ENCODE results near the gene ZNF562.

The ZNF562 gene

DNA sequence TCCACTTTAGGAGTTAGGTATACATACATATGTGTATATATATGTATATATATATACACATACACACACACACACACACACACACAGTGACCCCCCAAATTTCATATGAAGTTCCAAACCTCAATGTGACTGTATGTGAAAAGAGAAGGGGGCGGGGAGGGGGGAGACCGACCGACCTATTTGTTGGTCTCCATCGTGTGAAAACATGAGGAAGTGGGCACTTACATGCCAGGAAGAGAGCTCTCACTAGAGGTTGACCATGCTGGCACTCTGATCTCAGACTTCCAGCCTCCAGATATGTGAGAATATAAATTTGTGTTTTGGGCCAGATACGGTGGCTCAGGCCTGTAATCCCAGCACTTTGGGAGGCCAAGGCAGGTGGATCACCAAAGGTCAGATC is 24.6 kb downstream of the ZNF562 start:
- Histone ChIP-seq H3K4me3 (ENCODE audit: low read length) (no peak overlapping the region), H3K9me3 (ENCODE audit: control insufficient read depth, insufficient read depth, low read length) (peaks cover 5% of the 10 kb centered on the region), H3K27ac (ENCODE audit: low read length) (no peak overlapping the region), H3K27me3 (ENCODE audit: control insufficient read depth, insufficient read depth, low read length) (no peaks in the 10 kb centered on the region), H3K4me1 (ENCODE audit: control insufficient read depth, insufficient read depth, low read length) (no peaks in the 10 kb centered on the region), H3K36me3 (ENCODE audit: control insufficient read depth, insufficient read depth, low read length) (peaks cover 11% of the 10 kb centered on the region; the same call in 1 of the 2 replicates)
- no CpG with 5 or more reads among the region's 5 CpGs for WGBS (ENCODE audit: insufficient coverage, insufficient read length)
- DNase-seq (ENCODE audit: low read depth, low spot score): no peak

DNA sequence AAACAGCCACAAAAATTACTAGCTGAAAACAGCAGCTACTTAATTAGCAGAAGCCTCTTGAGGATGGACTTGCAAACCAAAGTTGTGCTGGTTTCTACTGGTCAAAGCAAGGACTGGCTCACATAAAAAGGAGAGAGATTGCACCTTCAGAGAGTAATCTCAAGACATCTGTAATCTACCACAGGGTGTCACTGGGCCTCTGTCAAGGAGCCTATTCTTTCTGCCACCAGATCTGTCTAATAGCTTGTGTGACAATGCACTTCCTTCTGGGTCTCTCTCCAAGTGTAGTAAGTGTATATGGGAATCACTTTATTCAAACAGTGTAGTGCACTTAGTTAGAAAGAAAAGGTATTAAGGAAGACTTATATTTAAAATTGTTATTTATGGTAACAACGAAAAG is 29.4 kb downstream of the ZNF562 start:
- H3K27me3 ChIP-seq (ENCODE audit: control insufficient read depth, insufficient read depth, low read length): no peaks in the 10 kb centered on the region
- no peak for DNase-seq (ENCODE audit: low read depth, low spot score)
- H3K36me3 ChIP-seq (ENCODE audit: control insufficient read depth, insufficient read depth, low read length): no peaks in the 10 kb centered on the region
- no peaks in the 10 kb centered on the region for H3K4me1 ChIP-seq (ENCODE audit: control insufficient read depth, insufficient read depth, low read length)
- no peaks in the 10 kb centered on the region; the same call in 1 of the 2 replicates for H3K9me3 ChIP-seq (ENCODE audit: control insufficient read depth, insufficient read depth, low read length)
- H3K27ac ChIP-seq (ENCODE audit: low read length): no peak overlapping the region
- H3K4me3 ChIP-seq (ENCODE audit: low read length): no peak overlapping the region
- WGBS (ENCODE audit: insufficient coverage, insufficient read length): no CpG with 5 or more reads among the region's 1 CpG

DNA sequence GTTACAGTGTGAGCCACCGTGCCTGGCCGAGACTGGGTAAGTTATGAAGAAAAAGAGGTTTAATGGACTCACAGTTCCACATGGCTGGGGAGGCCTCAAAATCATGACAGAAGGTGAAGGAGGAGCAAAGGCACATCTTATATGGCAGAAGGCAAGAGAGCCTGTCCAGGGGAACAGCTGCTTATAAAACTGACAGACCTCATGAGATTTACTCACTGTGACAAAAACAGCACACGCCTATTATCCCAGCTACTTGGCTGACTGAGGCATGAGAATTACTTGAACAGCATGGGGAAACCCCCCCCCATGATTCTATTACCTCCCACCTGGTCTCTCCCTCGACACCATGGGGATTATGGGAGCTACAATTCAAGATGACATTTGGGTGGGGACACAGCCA is 30.4 kb downstream of the ZNF562 start:
- Histone ChIP-seq H3K9me3 (ENCODE audit: control insufficient read depth, insufficient read depth, low read length) (no peaks in the 10 kb centered on the region; the same call in 1 of the 2 replicates), H3K27me3 (ENCODE audit: control insufficient read depth, insufficient read depth, low read length) (no peaks in the 10 kb centered on the region), H3K36me3 (ENCODE audit: control insufficient read depth, insufficient read depth, low read length) (no peaks in the 10 kb centered on the region), H3K4me1 (ENCODE audit: control insufficient read depth, insufficient read depth, low read length) (no peaks in the 10 kb centered on the region), H3K27ac (ENCODE audit: low read length) (no peak overlapping the region), H3K4me3 (ENCODE audit: low read length) (no peak overlapping the region)
- DNase-seq (ENCODE audit: low read depth, low spot score): no peak
- WGBS (ENCODE audit: insufficient coverage, insufficient read length): no CpG with 5 or more reads among the region's 4 CpGs

DNA sequence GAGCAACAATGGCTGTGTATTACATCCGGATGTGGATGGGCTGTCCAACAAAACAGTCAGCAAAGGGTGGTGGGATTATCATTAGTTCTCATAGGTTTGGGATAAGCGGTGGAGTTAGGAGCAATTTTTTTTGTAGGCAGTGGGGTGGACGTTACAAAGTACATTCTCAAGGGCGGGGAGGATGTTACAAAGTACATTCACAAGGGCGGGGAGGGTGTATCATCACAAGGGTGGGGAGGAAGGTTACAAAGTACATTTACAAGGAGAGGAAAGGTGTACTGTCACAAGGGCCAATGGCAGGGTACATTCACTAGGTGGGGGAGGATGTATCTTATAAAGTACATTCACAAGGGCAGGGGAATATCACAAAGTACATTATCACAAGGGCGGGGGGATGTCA is 33.1 kb downstream of the ZNF562 start:
- no peaks in the 10 kb centered on the region for H3K4me1 ChIP-seq (ENCODE audit: control insufficient read depth, insufficient read depth, low read length)
- no peak for DNase-seq (ENCODE audit: low read depth, low spot score)
- H3K9me3 ChIP-seq (ENCODE audit: control insufficient read depth, insufficient read depth, low read length): no peaks in the 10 kb centered on the region; the same call in 1 of the 2 replicates
- no peak overlapping the region for H3K4me3 ChIP-seq (ENCODE audit: low read length)
- H3K27ac ChIP-seq (ENCODE audit: low read length): no peak overlapping the region
- no CpG with 5 or more reads among the region's 6 CpGs for WGBS (ENCODE audit: insufficient coverage, insufficient read length)
- no peaks in the 10 kb centered on the region for H3K36me3 ChIP-seq (ENCODE audit: control insufficient read depth, insufficient read depth, low read length)
- no peaks in the 10 kb centered on the region for H3K27me3 ChIP-seq (ENCODE audit: control insufficient read depth, insufficient read depth, low read length)

DNA sequence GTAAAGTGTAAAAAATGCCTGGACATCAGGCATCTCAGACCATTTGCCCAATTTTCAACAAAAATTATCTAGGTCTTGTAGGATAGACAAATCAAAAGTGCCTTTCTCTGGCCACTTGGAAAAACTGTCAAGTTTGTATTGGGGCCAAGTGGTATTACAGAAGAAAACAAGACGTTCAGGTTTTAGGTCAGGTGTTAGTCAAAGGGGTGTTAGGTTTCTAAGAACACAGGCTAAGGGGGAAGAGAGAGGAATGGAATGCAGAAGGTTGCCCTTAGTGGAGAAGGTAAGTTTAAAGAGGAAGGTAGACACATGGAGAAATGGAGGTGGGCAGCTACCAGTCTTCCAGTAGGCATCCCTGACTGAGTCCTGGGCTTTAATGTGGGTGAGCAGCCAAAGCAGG is 33.9 kb downstream of the ZNF562 start:
- no peaks in the 10 kb centered on the region for H3K27me3 ChIP-seq (ENCODE audit: control insufficient read depth, insufficient read depth, low read length)
- no peaks in the 10 kb centered on the region for H3K4me1 ChIP-seq (ENCODE audit: control insufficient read depth, insufficient read depth, low read length)
- H3K9me3 ChIP-seq (ENCODE audit: control insufficient read depth, insufficient read depth, low read length): no peaks in the 10 kb centered on the region; the same call in 1 of the 2 replicates
- WGBS (ENCODE audit: insufficient coverage, insufficient read length): no CpG with 5 or more reads among the region's 1 CpG
- no peak overlapping the region for H3K27ac ChIP-seq (ENCODE audit: low read length)
- no peak overlapping the region for H3K4me3 ChIP-seq (ENCODE audit: low read length)
- 0 out of 2 replicates have a peak, but pooled peaks cover under 1% of the 10 kb centered on the region for H3K36me3 ChIP-seq (ENCODE audit: control insufficient read depth, insufficient read depth, low read length)
- DNase-seq (ENCODE audit: low read depth, low spot score): no peak

DNA sequence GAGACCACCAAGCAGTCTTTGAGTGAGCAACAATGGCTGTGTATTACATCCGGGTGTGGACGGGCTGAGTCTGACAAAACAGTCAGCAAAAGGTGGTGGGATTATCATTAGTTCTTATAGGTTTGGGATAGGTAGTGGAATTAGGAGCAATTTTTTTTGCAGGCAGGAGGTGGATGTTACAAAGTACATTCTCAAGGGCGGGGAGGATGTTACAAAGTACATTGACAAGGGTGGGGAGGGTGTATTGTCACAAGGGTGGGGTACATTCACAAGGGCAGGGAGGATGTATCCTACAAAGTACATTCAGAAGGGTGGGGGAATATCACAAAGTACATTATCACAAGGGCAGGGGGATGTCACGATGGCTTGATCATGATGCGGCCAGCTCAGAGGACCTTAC is 38.9 kb downstream of the ZNF562 start:
- Histone ChIP-seq H3K36me3 (ENCODE audit: control insufficient read depth, insufficient read depth, low read length) (peaks cover 17% of the 10 kb centered on the region; the same call in 1 of the 2 replicates), H3K9me3 (ENCODE audit: control insufficient read depth, insufficient read depth, low read length) (no peaks in the 10 kb centered on the region), H3K27ac (ENCODE audit: low read length) (no peak overlapping the region), H3K4me1 (ENCODE audit: control insufficient read depth, insufficient read depth, low read length) (no peaks in the 10 kb centered on the region; the same call in 1 of the 2 replicates), H3K27me3 (ENCODE audit: control insufficient read depth, insufficient read depth, low read length) (no peaks in the 10 kb centered on the region), H3K4me3 (ENCODE audit: low read length) (no peak overlapping the region)
- no peak for DNase-seq (ENCODE audit: low read depth, low spot score)
- WGBS (ENCODE audit: insufficient coverage, insufficient read length): no CpG with 5 or more reads among the region's 5 CpGs

DNA sequence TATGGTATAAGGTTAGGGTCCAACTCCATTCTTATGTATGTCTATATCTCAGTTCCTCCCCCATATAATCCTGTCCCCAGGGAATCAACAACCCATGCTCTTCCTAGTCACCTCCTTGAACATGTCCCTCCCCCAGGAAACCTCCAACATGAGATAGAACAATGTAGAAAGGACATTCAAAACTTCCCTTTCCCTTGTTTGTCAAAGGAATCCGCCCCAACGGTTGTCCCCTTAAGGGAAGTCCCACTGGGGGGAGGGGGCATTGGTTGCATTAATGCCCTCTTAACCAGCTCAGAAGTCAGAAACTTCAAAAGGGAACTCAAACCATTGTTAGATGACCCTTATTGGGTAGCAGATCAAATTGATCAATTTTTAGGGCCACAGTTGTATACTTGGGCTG is 47.0 kb downstream of the ZNF562 start:
- H3K9me3 ChIP-seq (ENCODE audit: control insufficient read depth, insufficient read depth, low read length): no peaks in the 10 kb centered on the region
- no peak overlapping the region for H3K27ac ChIP-seq (ENCODE audit: low read length)
- WGBS (ENCODE audit: insufficient coverage, insufficient read length): no CpG with 5 or more reads among the region's 2 CpGs
- no peak for DNase-seq (ENCODE audit: low read depth, low spot score)
- no peaks in the 10 kb centered on the region for H3K27me3 ChIP-seq (ENCODE audit: control insufficient read depth, insufficient read depth, low read length)
- peaks cover 7% of the 10 kb centered on the region; the same call in 1 of the 2 replicates for H3K36me3 ChIP-seq (ENCODE audit: control insufficient read depth, insufficient read depth, low read length)
- no peak overlapping the region for H3K4me3 ChIP-seq (ENCODE audit: low read length)
- no peaks in the 10 kb centered on the region for H3K4me1 ChIP-seq (ENCODE audit: control insufficient read depth, insufficient read depth, low read length)

DNA sequence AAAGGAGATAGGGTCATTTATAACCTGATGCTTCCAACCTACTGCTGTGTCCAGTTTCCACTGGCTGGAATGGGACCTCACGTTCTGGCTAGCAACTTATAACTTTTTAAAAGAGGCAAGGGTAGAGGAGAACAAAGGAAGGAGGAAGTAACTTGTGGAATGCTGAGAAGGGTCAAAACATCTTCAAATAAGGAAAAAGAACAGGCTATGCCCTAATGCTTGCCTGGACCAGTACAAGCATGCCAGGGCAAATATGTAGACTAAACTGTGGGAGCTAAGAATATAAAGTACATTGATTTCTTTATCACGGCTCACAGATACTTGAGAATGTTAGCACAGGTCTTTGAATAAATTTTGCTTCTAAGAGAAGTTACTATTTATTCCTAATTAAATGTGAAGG is 52.4 kb downstream of the ZNF562 start:
- Histone ChIP-seq H3K9me3 (ENCODE audit: control insufficient read depth, insufficient read depth, low read length) (no peaks in the 10 kb centered on the region), H3K4me3 (ENCODE audit: low read length) (no peak overlapping the region), H3K27me3 (ENCODE audit: control insufficient read depth, insufficient read depth, low read length) (no peaks in the 10 kb centered on the region), H3K27ac (ENCODE audit: low read length) (no peak overlapping the region), H3K36me3 (ENCODE audit: control insufficient read depth, insufficient read depth, low read length) (peaks cover 9% of the 10 kb centered on the region; the same call in 1 of the 2 replicates), H3K4me1 (ENCODE audit: control insufficient read depth, insufficient read depth, low read length) (no peaks in the 10 kb centered on the region)
- DNase-seq (ENCODE audit: low read depth, low spot score): no peak
- no CpG with 5 or more reads among the region's 2 CpGs for WGBS (ENCODE audit: insufficient coverage, insufficient read length)

DNA sequence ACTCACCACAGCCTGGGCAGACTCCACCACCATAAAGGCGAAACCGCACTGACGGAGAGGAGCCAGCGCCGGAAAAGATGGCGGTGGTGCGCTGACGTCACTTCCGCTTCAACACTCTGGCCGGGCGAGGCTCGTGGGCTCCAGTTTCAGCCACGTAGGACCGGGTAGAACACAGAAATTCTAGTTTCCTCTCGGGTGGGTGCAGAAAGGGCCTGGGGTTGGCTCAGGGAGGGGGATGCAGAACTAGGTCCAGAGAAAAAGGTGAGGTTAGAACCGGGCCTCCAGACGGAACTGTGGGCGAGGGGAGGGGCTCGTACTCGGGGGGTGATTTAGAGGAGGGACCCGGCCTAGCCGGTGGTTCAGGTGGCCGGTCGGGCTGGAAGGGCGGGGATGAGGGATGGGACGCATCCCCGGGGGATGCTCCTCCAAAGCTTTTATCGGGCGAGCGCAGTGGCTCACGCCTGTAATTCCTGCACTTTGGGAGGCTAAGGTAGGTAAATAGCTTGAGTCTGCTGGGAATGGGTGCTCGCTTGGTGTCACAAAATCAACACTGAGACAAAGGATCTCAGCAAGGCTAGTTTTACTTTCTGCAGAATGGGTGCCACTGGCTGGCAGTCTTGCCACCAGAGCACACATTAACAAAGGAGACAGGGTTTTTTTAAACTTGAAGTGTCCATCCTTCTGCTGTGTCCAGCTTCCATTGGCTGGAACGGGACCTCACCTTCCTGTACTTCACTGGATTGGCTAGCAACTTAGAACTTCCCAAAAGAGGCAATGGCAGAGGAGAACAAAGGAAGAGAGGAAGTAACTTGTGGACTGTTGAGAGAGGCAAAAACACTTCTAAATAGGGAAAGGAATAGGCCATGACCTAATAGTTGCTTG is 53.5 kb downstream of the ZNF562 start, which contains the start of gene ZNF561:
Gene ZNF561 (minus strand): TSS at position 77 of the 882 bp plus-strand sequence. CDS start 1,776 bp downstream, outside the sequence.
- no peaks in the 10 kb centered on the region for H3K27me3 ChIP-seq (ENCODE audit: control insufficient read depth, insufficient read depth, low read length)
- no peak within 1 kb of the TSS for H3K27ac ChIP-seq (ENCODE audit: low read length)
- H3K9me3 ChIP-seq (ENCODE audit: control insufficient read depth, insufficient read depth, low read length): no peaks in the 10 kb centered on the region
- H3K4me1 ChIP-seq (ENCODE audit: control insufficient read depth, insufficient read depth, low read length): no peaks in the 10 kb centered on the region
- DNase-seq (ENCODE audit: low read depth, low spot score): peak; percentile 82
- peak within 1 kb of the TSS; percentile 77 for H3K4me3 ChIP-seq (ENCODE audit: low read length)
- no CpG with 5 or more reads among the region's 33 CpGs for WGBS (ENCODE audit: insufficient coverage, insufficient read length)
- H3K36me3 ChIP-seq (ENCODE audit: control insufficient read depth, insufficient read depth, low read length): peaks cover 10% of the 10 kb centered on the region; the same call in 1 of the 2 replicates

DNA sequence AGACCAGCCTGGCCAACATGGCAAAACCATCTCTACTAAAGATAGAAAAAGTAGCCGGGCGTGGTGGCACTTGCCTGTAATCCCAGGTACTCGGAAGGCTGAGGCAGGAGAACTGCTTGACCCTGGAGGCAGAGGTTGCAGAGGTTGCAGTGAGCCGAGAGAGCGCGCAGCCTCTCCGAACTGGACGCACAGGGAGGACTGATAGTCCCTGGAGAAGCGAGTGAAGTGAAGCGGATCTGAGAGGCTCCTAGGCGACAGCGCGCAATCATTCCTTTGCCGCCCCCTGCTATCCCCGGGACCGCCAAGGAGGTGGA is 54.1 kb downstream of the ZNF562 start:
- DNase-seq (ENCODE audit: low read depth, low spot score): no peak
- Histone ChIP-seq H3K9me3 (ENCODE audit: control insufficient read depth, insufficient read depth, low read length) (no peaks in the 10 kb centered on the region), H3K27ac (ENCODE audit: low read length) (no peak overlapping the region), H3K4me1 (ENCODE audit: control insufficient read depth, insufficient read depth, low read length) (no peaks in the 10 kb centered on the region), H3K4me3 (ENCODE audit: low read length) (peak overlapping the region; percentile 77), H3K27me3 (ENCODE audit: control insufficient read depth, insufficient read depth, low read length) (no peaks in the 10 kb centered on the region), H3K36me3 (ENCODE audit: control insufficient read depth, insufficient read depth, low read length) (peaks cover 10% of the 10 kb centered on the region; the same call in 1 of the 2 replicates)
- WGBS (ENCODE audit: insufficient coverage, insufficient read length): no CpG with 5 or more reads among the region's 16 CpGs

DNA sequence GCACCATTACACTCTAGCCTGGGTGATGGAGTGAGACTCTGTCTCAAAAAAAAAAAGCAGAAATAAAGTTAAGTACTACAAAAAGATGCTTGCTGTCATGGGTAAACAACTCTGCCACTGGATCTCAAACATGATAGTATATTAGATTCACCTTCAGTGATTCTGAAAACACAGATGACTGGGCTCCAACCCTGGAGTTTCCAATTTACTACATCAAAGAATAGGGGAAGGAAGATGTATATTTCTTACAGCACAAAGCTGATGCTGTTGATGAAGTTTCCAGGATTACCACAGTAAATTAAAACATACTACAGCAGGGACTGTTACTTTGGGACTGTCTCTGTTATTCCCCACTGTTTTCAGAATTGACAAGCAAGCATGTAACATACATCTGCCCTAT is 59.1 kb downstream of the ZNF562 start:
- peaks cover 37% of the 10 kb centered on the region for H3K36me3 ChIP-seq (ENCODE audit: control insufficient read depth, insufficient read depth, low read length)
- no peak overlapping the region for H3K4me3 ChIP-seq (ENCODE audit: low read length)
- DNase-seq (ENCODE audit: low read depth, low spot score): no peak
- no peaks in the 10 kb centered on the region for H3K27me3 ChIP-seq (ENCODE audit: control insufficient read depth, insufficient read depth, low read length)
- H3K4me1 ChIP-seq (ENCODE audit: control insufficient read depth, insufficient read depth, low read length): no peaks in the 10 kb centered on the region
- H3K9me3 ChIP-seq (ENCODE audit: control insufficient read depth, insufficient read depth, low read length): peaks cover 2% of the 10 kb centered on the region
- no peak overlapping the region for H3K27ac ChIP-seq (ENCODE audit: low read length)
